Central memory CD8-positive, alpha-beta T cell (primary cell): ENCODE results near the gene FASTKD1.
"Not testable (repeated sequence)": the region's sequence is repeated elsewhere in the genome, so short reads cannot be mapped to it uniquely, and the experiment has no call there.

ENCODE experiments used
- ATAC-seq: fragments of 150-1000 bp; cut with Tn5 transposase; replicated peaks from 2 replicates; pipeline ENCODE4 v1.10.0; 2022; ENCODE audit warnings: mild to moderate bottlenecking, moderate FRiP score, moderate number of reproducible peaks; ENCODE audit not compliant: poor library complexity, severe bottlenecking; ENCODE audit errors: extremely low read depth
- DNase-seq, 2 donors: peaks; one replicate each; pipeline ENCODE4 v3.0.0; 2021; ENCODE audit warnings: low spot score in 2 of 2
- H3K27ac Mint-ChIP-seq: one replicate; pipeline ENCODE4 v1.8.0; 2022; ENCODE audit warnings: low read depth, mild to moderate bottlenecking, moderate library complexity, mixed read lengths
- H3K27me3 Mint-ChIP-seq: one replicate; pipeline ENCODE4 v1.8.0; 2022; ENCODE audit warnings: mixed read lengths
- H3K36me3 Mint-ChIP-seq: one replicate; pipeline ENCODE4 v1.8.0; 2022; ENCODE audit warnings: mild to moderate bottlenecking, moderate library complexity, mixed read lengths; ENCODE audit not compliant: insufficient read depth
- H3K4me1 Mint-ChIP-seq: one replicate; pipeline ENCODE4 v1.8.0; 2022; ENCODE audit warnings: mixed read lengths
- H3K4me3 Mint-ChIP-seq: one replicate; pipeline ENCODE4 v1.8.0; 2022; ENCODE audit warnings: mild to moderate bottlenecking, moderate library complexity, mixed read lengths
- H3K9me3 Mint-ChIP-seq: one replicate; pipeline ENCODE4 v1.8.0; 2022; ENCODE audit warnings: mixed read lengths

FASTKD1 gene

GRCh38 chr2:169573160-169573973 lies at the start of gene FASTKD1:
Gene FASTKD1 (minus strand): TSS chr2:169573865. CDS start chr2:169572029, 1,836 bp downstream.
- H3K9me3 Mint-ChIP-seq = no peaks in the 10 kb centered on the region
- no peaks in the 10 kb centered on the region for H3K27me3 Mint-ChIP-seq
- ATAC-seq = peak; percentile 100
- peaks cover 20% of the 10 kb centered on the region for H3K4me1 Mint-ChIP-seq
- peak within 1 kb of the TSS; percentile 83 for H3K27ac Mint-ChIP-seq
- H3K4me3 Mint-ChIP-seq = peak within 1 kb of the TSS; percentile 94
- H3K36me3 Mint-ChIP-seq = peaks cover 16% of the 10 kb centered on the region
- peak; percentile 56 to 72 for DNase-seq

GRCh38 chr2:169623235-169623634 lies 49.6 kb upstream of the FASTKD1 start:
- Mint-ChIP-seq H3K9me3 (no peaks in the 10 kb centered on the region), H3K36me3 (peaks cover 48% of the 10 kb centered on the region), H3K4me3 (no peak overlapping the region), H3K4me1 (peaks cover 34% of the 10 kb centered on the region), H3K27me3 (no peaks in the 10 kb centered on the region), H3K27ac (peak overlapping the region; percentile 2)
- ATAC-seq = no peak
- no peak for DNase-seq

GRCh38 chr2:169620509-169620908 lies 46.8 kb upstream of the FASTKD1 start:
- Mint-ChIP-seq H3K4me3 (no peak overlapping the region), H3K36me3 (peaks cover 55% of the 10 kb centered on the region), H3K9me3 (no peaks in the 10 kb centered on the region), H3K27ac (no peak overlapping the region), H3K27me3 (no peaks in the 10 kb centered on the region), H3K4me1 (peaks cover 57% of the 10 kb centered on the region)
- DNase-seq (no peak), ATAC-seq (no peak)

GRCh38 chr2:169619946-169620345 lies 46.3 kb upstream of the FASTKD1 start:
- no peaks in the 10 kb centered on the region for H3K27me3 Mint-ChIP-seq
- peaks cover 59% of the 10 kb centered on the region for H3K36me3 Mint-ChIP-seq
- H3K27ac Mint-ChIP-seq = no peak overlapping the region
- H3K4me3 Mint-ChIP-seq = no peak overlapping the region
- H3K4me1 Mint-ChIP-seq = peaks cover 57% of the 10 kb centered on the region
- DNase-seq (no peak), ATAC-seq (no peak)
- no peaks in the 10 kb centered on the region for H3K9me3 Mint-ChIP-seq

GRCh38 chr2:169615982-169616381 lies 42.3 kb upstream of the FASTKD1 start:
- not testable (repeated sequence) for H3K27ac Mint-ChIP-seq, H3K9me3 Mint-ChIP-seq, ATAC-seq, DNase-seq, H3K27me3 Mint-ChIP-seq, H3K4me3 Mint-ChIP-seq
- peaks cover 49% of the 10 kb centered on the region for H3K4me1 Mint-ChIP-seq
- peaks cover 66% of the 10 kb centered on the region for H3K36me3 Mint-ChIP-seq

GRCh38 chr2:169613876-169614275 lies 40.2 kb upstream of the FASTKD1 start:
- peaks cover 40% of the 10 kb centered on the region for H3K4me1 Mint-ChIP-seq
- no peaks in the 10 kb centered on the region for H3K9me3 Mint-ChIP-seq
- no peaks in the 10 kb centered on the region for H3K27me3 Mint-ChIP-seq
- DNase-seq (no peak), ATAC-seq (no peak)
- H3K4me3 Mint-ChIP-seq = no peak overlapping the region
- H3K36me3 Mint-ChIP-seq = peaks cover 78% of the 10 kb centered on the region
- H3K27ac Mint-ChIP-seq = no peak overlapping the region

- Mint-ChIP-seq H3K27ac (no peak overlapping the region), H3K9me3 (no peaks in the 10 kb centered on the region), H3K36me3 (peaks cover 77% of the 10 kb centered on the region), H3K4me3 (no peak overlapping the region), H3K27me3 (no peaks in the 10 kb centered on the region), H3K4me1 (peaks cover 10% of the 10 kb centered on the region)
- no peak for ATAC-seq
- no peak for DNase-seq
Observed at GRCh38 chr2:169609264-169609663, 35.6 kb upstream of the FASTKD1 start.

GRCh38 chr2:169599568-169599967 lies 25.9 kb upstream of the FASTKD1 start:
- no peak for ATAC-seq
- Mint-ChIP-seq H3K4me3 (no peak overlapping the region), H3K36me3 (peaks cover 18% of the 10 kb centered on the region), H3K27ac (no peak overlapping the region), H3K9me3 (no peaks in the 10 kb centered on the region), H3K4me1 (peaks cover 37% of the 10 kb centered on the region), H3K27me3 (no peaks in the 10 kb centered on the region)
- DNase-seq = no peak

- H3K4me1 Mint-ChIP-seq = peaks cover 37% of the 10 kb centered on the region
- no peak for ATAC-seq
- no peaks in the 10 kb centered on the region for H3K9me3 Mint-ChIP-seq
- no peak for DNase-seq
- peaks cover 12% of the 10 kb centered on the region for H3K36me3 Mint-ChIP-seq
- no peak overlapping the region for H3K4me3 Mint-ChIP-seq
- H3K27me3 Mint-ChIP-seq = no peaks in the 10 kb centered on the region
- no peak overlapping the region for H3K27ac Mint-ChIP-seq
Observed at GRCh38 chr2:169598982-169599381, 25.3 kb upstream of the FASTKD1 start.

GRCh38 chr2:169596546-169596945 lies 22.9 kb upstream of the FASTKD1 start:
- not testable (repeated sequence) for H3K27me3 Mint-ChIP-seq, H3K9me3 Mint-ChIP-seq, DNase-seq, H3K4me3 Mint-ChIP-seq, H3K27ac Mint-ChIP-seq, ATAC-seq
- Mint-ChIP-seq H3K36me3 (peaks cover 11% of the 10 kb centered on the region), H3K4me1 (peaks cover 27% of the 10 kb centered on the region)

GRCh38 chr2:169590804-169591203 lies 17.1 kb upstream of the FASTKD1 start:
- Mint-ChIP-seq H3K36me3 (peaks cover 15% of the 10 kb centered on the region), H3K4me3 (no peak overlapping the region), H3K4me1 (peaks cover 30% of the 10 kb centered on the region), H3K9me3 (no peaks in the 10 kb centered on the region), H3K27ac (peak overlapping the region; percentile 78), H3K27me3 (no peaks in the 10 kb centered on the region)
- no peak for DNase-seq
- ATAC-seq = no peak

- DNase-seq (no peak), ATAC-seq (no peak)
- peak overlapping the region; percentile 98 for H3K27ac Mint-ChIP-seq
- peaks cover 44% of the 10 kb centered on the region for H3K4me1 Mint-ChIP-seq
- peaks cover 29% of the 10 kb centered on the region for H3K36me3 Mint-ChIP-seq
- H3K27me3 Mint-ChIP-seq = no peaks in the 10 kb centered on the region
- H3K9me3 Mint-ChIP-seq = peaks cover 5% of the 10 kb centered on the region
- peak overlapping the region; percentile 98 for H3K4me3 Mint-ChIP-seq
Observed at GRCh38 chr2:169585673-169586072, 12.0 kb upstream of the FASTKD1 start.
